ENCODE data around the gene EIF2B2.
"Not testable (repeated sequence)": the region's sequence is repeated elsewhere in the genome, so short reads cannot be mapped to it uniquely, and the experiment has no call there.

The EIF2B2 gene

GRCh38 chr14:74995781-74996180 is 6.9 kb upstream of the EIF2B2 start:
- DNase-seq = not testable (repeated sequence)

GRCh38 chr14:75001261-75001660 is 1.5 kb upstream of the EIF2B2 start:
- no peak for DNase-seq

GRCh38 chr14:75001899-75002298 is 822 bp upstream of the EIF2B2 start:
- DNase-seq = no peak

- no peak for DNase-seq
Observed at GRCh38 chr14:75003250-75004027, 718 bp downstream of the EIF2B2 start.

GRCh38 chr14:75005357-75005756 is 2.6 kb downstream of the EIF2B2 start:
- no peak for DNase-seq

GRCh38 chr14:75009176-75009575 is 6.5 kb downstream of the EIF2B2 start:
- no peak for DNase-seq

GRCh38 chr14:75010472-75011093 is 7.9 kb downstream of the EIF2B2 start:
- no peak for DNase-seq

GRCh38 chr14:75011356-75011994 is 8.8 kb downstream of the EIF2B2 start:
- no peak for DNase-seq

- DNase-seq = no peak
Observed at GRCh38 chr14:75013290-75013689, 10.6 kb downstream of the EIF2B2 start.

GRCh38 chr14:75015496-75015895 is 12.8 kb downstream of the EIF2B2 start:
- DNase-seq = no peak

GRCh38 chr14:75016815-75017214 is 14.1 kb downstream of the EIF2B2 start:
- DNase-seq = no peak

- no peak for DNase-seq
Observed at GRCh38 chr14:75018694-75019093, 16.0 kb downstream of the EIF2B2 start.

- DNase-seq = no peak
Observed at GRCh38 chr14:75022655-75023054, 19.9 kb downstream of the EIF2B2 start.

- DNase-seq = no peak
Observed at GRCh38 chr14:75023108-75023507, 20.4 kb downstream of the EIF2B2 start.

GRCh38 chr14:75025082-75025481 is 22.4 kb downstream of the EIF2B2 start:
- DNase-seq = no peak

- no peak for DNase-seq
Observed at GRCh38 chr14:75025876-75026275, 23.2 kb downstream of the EIF2B2 start.

- no peak for DNase-seq
Observed at GRCh38 chr14:75030147-75030546, 27.4 kb downstream of the EIF2B2 start.

- DNase-seq = no peak
Observed at GRCh38 chr14:75032939-75033338, 30.2 kb downstream of the EIF2B2 start.

GRCh38 chr14:75040507-75040906 is 37.8 kb downstream of the EIF2B2 start:
- no peak for DNase-seq

GRCh38 chr14:75040959-75041358 is 38.2 kb downstream of the EIF2B2 start:
- no peak for DNase-seq

- no peak for DNase-seq
Observed at GRCh38 chr14:75041613-75042012, 38.9 kb downstream of the EIF2B2 start.

- no peak for DNase-seq
Observed at GRCh38 chr14:75042035-75042434, 39.3 kb downstream of the EIF2B2 start.

- DNase-seq = no peak
Observed at GRCh38 chr14:75044322-75044721, 41.6 kb downstream of the EIF2B2 start.

- DNase-seq = no peak
Observed at GRCh38 chr14:75044752-75045151, 42.0 kb downstream of the EIF2B2 start.

All from left hindlimb (tissue), 1 donor.